Neural progenitor cell (in vitro differentiated cells): ENCODE measurements around the gene DDX17. TPM values are rescaled to one million over a fixed set of nuclear protein-coding genes. Genes with fewer than 3 reads are reported as not detected.

Experiments
- DNase-seq: peaks from one replicate; pipeline ENCODE4 v3.0.0-alpha.2; 2016; ENCODE audit warnings: low spot score
- H2AFZ ChIP-seq: fragments of 200-600 bp; sonication (generic); replicated peaks from 2 replicates; pipeline ENCODE4 v1.6.1; 2016; ENCODE audit warnings: antibody characterized with exemption
- H3F3A ChIP-seq: fragments of 200-600 bp; sonication (generic); 2 replicates; pipeline ENCODE4 v1.6.1; 2016; ENCODE audit warnings: antibody characterized with exemption, low read depth
- H3K27ac ChIP-seq: fragments of 200-600 bp; sonication (generic); 2 replicates; pipeline ENCODE4 v1.5.1; 2016; ENCODE audit warnings: mild to moderate bottlenecking
- H3K27me3 ChIP-seq: fragments of 200-600 bp; sonication (generic); 2 replicates; pipeline ENCODE4 v1.6.1; 2016; ENCODE audit warnings: mild to moderate bottlenecking, moderate library complexity
- H3K36me3 ChIP-seq: fragments of 200-600 bp; sonication (generic); 2 replicates; pipeline ENCODE4 v1.5.1; 2016
- H3K4me1 ChIP-seq: fragments of 200-600 bp; sonication (generic); 2 replicates; pipeline ENCODE4 v1.6.1; 2016; ENCODE audit warnings: mixed run types
- H3K4me2 ChIP-seq: fragments of 200-600 bp; sonication (generic); 2 replicates; pipeline ENCODE4 v1.6.1; 2016
- H3K4me3 ChIP-seq: fragments of 200-600 bp; sonication (generic); 2 replicates; pipeline ENCODE4 v1.5.1; 2016
- H3K79me2 ChIP-seq: fragments of 200-600 bp; sonication (generic); 2 replicates; pipeline ENCODE4 v1.6.1; 2016; ENCODE audit warnings: low read depth
- H3K9ac ChIP-seq: fragments of 200-600 bp; sonication (generic); 2 replicates; pipeline ENCODE4 v1.6.1; 2016
- H3K9me3 ChIP-seq: fragments of 200-600 bp; sonication (generic); 2 replicates; pipeline ENCODE4 v1.5.1; 2016; ENCODE audit warnings: low read depth
- H4K20me1 ChIP-seq: fragments of 200-600 bp; sonication (generic); 2 replicates; pipeline ENCODE4 v1.6.1; 2016; ENCODE audit warnings: low read depth
- H3K27ac Mint-ChIP-seq: 3 replicates; pipeline ENCODE4 v1.8.0; 2021; ENCODE audit warnings: mixed read lengths
- H3K27me3 Mint-ChIP-seq: 2 replicates; pipeline ENCODE4 v1.8.0; 2022; ENCODE audit warnings: low read depth, mild to moderate bottlenecking, inconsistent platforms, moderate library complexity, mixed read lengths; ENCODE audit not compliant: insufficient read depth
- H3K36me3 Mint-ChIP-seq: 3 replicates; pipeline ENCODE4 v1.8.0; 2021; ENCODE audit warnings: mixed read lengths
- H3K4me1 Mint-ChIP-seq: 3 replicates; pipeline ENCODE4 v1.8.0; 2021; ENCODE audit warnings: mixed read lengths
- H3K4me3 Mint-ChIP-seq: 3 replicates; pipeline ENCODE4 v1.8.0; 2021; ENCODE audit warnings: mild to moderate bottlenecking, moderate library complexity, mixed read lengths
- H3K9me3 Mint-ChIP-seq: 3 replicates; pipeline ENCODE4 v1.8.0; 2020; ENCODE audit warnings: mixed read lengths
- CTCF ChIP-seq: fragments of 200-600 bp; sonication (generic); IDR thresholded peaks from 2 replicates; pipeline ENCODE4 v1.5.1; 2017; ENCODE audit warnings: antibody characterized with exemption, mild to moderate bottlenecking
- EZH2 ChIP-seq: fragments of 200-600 bp; sonication (generic); IDR thresholded peaks from 2 replicates; pipeline ENCODE4 v1.6.1; 2017; ENCODE audit warnings: antibody characterized with exemption, mild to moderate bottlenecking, moderate library complexity
- EZH2phosphoT487 ChIP-seq: fragments of 200-600 bp; sonication (generic); IDR thresholded peaks from 2 replicates; pipeline ENCODE4 v1.6.1; 2017; ENCODE audit warnings: antibody characterized with exemption
- total RNA-seq: library from RNA; depleted of rRNA; stranded (reverse); fragments of >200 nt; gene quantifications from 2 replicates; pipeline ENCODE4 v1.2.3, GENCODE V29; 2015; ENCODE audit warnings: low replicate concordance

The DDX17 gene
- total RNA-seq, 1 donor from 2014 or later = 621 TPM

- Histone ChIP-seq H4K20me1 (peaks cover 17% of the 10 kb centered on the region), H2AFZ (no peak overlapping the region), H3K4me1 (peaks cover 27% of the 10 kb centered on the region), H3K4me2 (no peak overlapping the region), H3K9me3 (no peaks in the 10 kb centered on the region), H3K36me3 (no peaks in the 10 kb centered on the region), H3K9ac (no peak overlapping the region), H3K4me3 (no peak overlapping the region), H3K27me3 (peaks cover 41% of the 10 kb centered on the region), H3K79me2 (no peaks in the 10 kb centered on the region), H3F3A (peaks cover 11% of the 10 kb centered on the region), H3K27ac (no peak overlapping the region)
- no peak for TF ChIP-seq CTCF
- TF ChIP-seq EZH2phosphoT487 = no peak
- no peak for TF ChIP-seq EZH2
- H3K4me3 Mint-ChIP-seq = peak overlapping the region; percentile 19
- peaks cover 38% of the 10 kb centered on the region for H3K4me1 Mint-ChIP-seq
- H3K9me3 Mint-ChIP-seq = no peaks in the 10 kb centered on the region
- H3K27me3 Mint-ChIP-seq = peaks cover 11% of the 10 kb centered on the region
- H3K27ac Mint-ChIP-seq = peak overlapping the region; percentile 84
- no peak for DNase-seq
- no peaks in the 10 kb centered on the region for H3K36me3 Mint-ChIP-seq
These were observed 55.8 kb downstream of the DDX17 start for GRCh38 chr22:38450234-38450797.

GRCh38 chr22:38449776-38450175 lies 56.3 kb downstream of the DDX17 start:
- peaks cover 11% of the 10 kb centered on the region for H3K27me3 Mint-ChIP-seq
- Histone ChIP-seq H3K9me3 (no peaks in the 10 kb centered on the region), H3K4me1 (peaks cover 27% of the 10 kb centered on the region), H3K36me3 (no peaks in the 10 kb centered on the region), H3F3A (peaks cover 11% of the 10 kb centered on the region), H3K79me2 (no peaks in the 10 kb centered on the region), H3K27me3 (peaks cover 36% of the 10 kb centered on the region), H3K9ac (no peak overlapping the region), H3K4me3 (no peak overlapping the region), H3K4me2 (no peak overlapping the region), H2AFZ (no peak overlapping the region), H4K20me1 (peaks cover 17% of the 10 kb centered on the region), H3K27ac (no peak overlapping the region)
- peaks cover 38% of the 10 kb centered on the region for H3K4me1 Mint-ChIP-seq
- H3K36me3 Mint-ChIP-seq = no peaks in the 10 kb centered on the region
- no peak overlapping the region for H3K4me3 Mint-ChIP-seq
- DNase-seq = peak; percentile 1
- H3K9me3 Mint-ChIP-seq = no peaks in the 10 kb centered on the region
- H3K27ac Mint-ChIP-seq = no peak overlapping the region
- no peak for TF ChIP-seq EZH2phosphoT487
- no peak for TF ChIP-seq EZH2

- peaks cover 21% of the 10 kb centered on the region for H3K4me1 ChIP-seq
- Mint-ChIP-seq H3K27ac (no peak overlapping the region), H3K4me1 (peaks cover 35% of the 10 kb centered on the region), H3K4me3 (no peak overlapping the region), H3K9me3 (no peaks in the 10 kb centered on the region), H3K36me3 (no peaks in the 10 kb centered on the region), H3K27me3 (peaks cover 11% of the 10 kb centered on the region)
- H3K79me2 ChIP-seq = no peaks in the 10 kb centered on the region
- H3F3A ChIP-seq = peaks cover 8% of the 10 kb centered on the region
- H3K4me3 ChIP-seq = no peak overlapping the region
- H3K4me2 ChIP-seq = no peak overlapping the region
- no peaks in the 10 kb centered on the region for H3K36me3 ChIP-seq
- peaks cover 29% of the 10 kb centered on the region for H3K27me3 ChIP-seq
- DNase-seq = no peak
- H3K27ac ChIP-seq = no peak overlapping the region
- TF ChIP-seq EZH2 (no peak), EZH2phosphoT487 (no peak), CTCF (no peak)
- no peaks in the 10 kb centered on the region for H3K9me3 ChIP-seq
- H3K9ac ChIP-seq = no peak overlapping the region
- no peak overlapping the region for H2AFZ ChIP-seq
- peaks cover 11% of the 10 kb centered on the region for H4K20me1 ChIP-seq
These were observed 57.0 kb downstream of the DDX17 start for GRCh38 chr22:38448945-38449745.
